Upper lobe of left lung (tissue), 4 donors: Measurements from ENCODE around the gene COL6A3.

Experiments used
- EP300 ChIP-seq, 4 donors: sonication (generic); formaldehyde crosslinking; IDR thresholded peaks; one replicate each; pipeline ENCODE4 v1.5.1; 2017; ENCODE audit warnings: antibody characterized with exemption in 4 of 4, control low read depth in 2 of 4
- POLR2A ChIP-seq, 4 donors: fragments of 450-650 bp; IDR thresholded peaks; one replicate each; pipeline ENCODE4 v1.5.1; 2016 to 2017; ENCODE audit warnings: antibody characterized with exemption in 4 of 4, mild to moderate bottlenecking in 2 of 4
- POLR2AphosphoS5 ChIP-seq, 2 donors: sonication (generic); formaldehyde crosslinking; IDR thresholded peaks; one replicate each; pipeline ENCODE4 v1.5.1; 2017; ENCODE audit warnings: antibody characterized with exemption in 2 of 2
- TF ChIP-seq, protein P1 (sequence below), 6 experiments: fragments of 450-650 bp in 4 of 6; fragments of 200-600 bp in 2 of 6; sonication (generic) in 2 of 6; IDR thresholded peaks; one replicate each; pipeline ENCODE4 v1.5.1; 2016 to 2019; ENCODE audit warnings: antibody characterized with exemption in 6 of 6

GRCh38 chr2:237321746-237322145 lies 92.2 kb downstream of the COL6A3 start:
- TF ChIP-seq, protein P1, sequence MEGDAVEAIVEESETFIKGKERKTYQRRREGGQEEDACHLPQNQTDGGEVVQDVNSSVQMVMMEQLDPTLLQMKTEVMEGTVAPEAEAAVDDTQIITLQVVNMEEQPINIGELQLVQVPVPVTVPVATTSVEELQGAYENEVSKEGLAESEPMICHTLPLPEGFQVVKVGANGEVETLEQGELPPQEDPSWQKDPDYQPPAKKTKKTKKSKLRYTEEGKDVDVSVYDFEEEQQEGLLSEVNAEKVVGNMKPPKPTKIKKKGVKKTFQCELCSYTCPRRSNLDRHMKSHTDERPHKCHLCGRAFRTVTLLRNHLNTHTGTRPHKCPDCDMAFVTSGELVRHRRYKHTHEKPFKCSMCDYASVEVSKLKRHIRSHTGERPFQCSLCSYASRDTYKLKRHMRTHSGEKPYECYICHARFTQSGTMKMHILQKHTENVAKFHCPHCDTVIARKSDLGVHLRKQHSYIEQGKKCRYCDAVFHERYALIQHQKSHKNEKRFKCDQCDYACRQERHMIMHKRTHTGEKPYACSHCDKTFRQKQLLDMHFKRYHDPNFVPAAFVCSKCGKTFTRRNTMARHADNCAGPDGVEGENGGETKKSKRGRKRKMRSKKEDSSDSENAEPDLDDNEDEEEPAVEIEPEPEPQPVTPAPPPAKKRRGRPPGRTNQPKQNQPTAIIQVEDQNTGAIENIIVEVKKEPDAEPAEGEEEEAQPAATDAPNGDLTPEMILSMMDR (IDR thresholded peaks at IDR 0.05), result no peak
- TF ChIP-seq EP300 (IDR thresholded peaks at IDR 0.05) (no peak), POLR2A (IDR thresholded peaks at IDR 0.05) (no peak), POLR2AphosphoS5 (IDR thresholded peaks at IDR 0.05) (no peak)
